ENCODE measurements around the gene POLDIP2. TPM values are rescaled to one million over a fixed set of nuclear protein-coding genes. Genes with fewer than 3 reads are reported as not detected.

The POLDIP2 gene
- total and polyA plus RNA-seq, 9 of the 15 experiments (the other 6 are each of a cell fraction or from before 2014, with no cell fraction given), result 22.0 to 137 (median 104) TPM

GRCh38 chr17:28343491-28343932, 13.8 kb downstream of the POLDIP2 start:
- Histone ChIP-seq H3K9me3 (replicated peaks; ENCODE audit: control insufficient read depth, insufficient read depth, low read depth, low read length) (no peaks in the 10 kb centered on the region), H3K4me3 (no peak overlapping the region), H3K79me2 (ENCODE audit: control insufficient read depth, insufficient read depth, low read length) (no peaks in the 10 kb centered on the region), H3K9me1 (ENCODE audit: control insufficient read depth, insufficient read depth, low read length) (peaks cover 2% of the 10 kb centered on the region), H3K9ac (ENCODE audit: insufficient read depth in 1 of 2, low read depth in 2 of 2, low read length in 2 of 2) (peak overlapping the region in 1 of 2 experiments; percentile 20; a peak in 1 of 4 replicates), H3K36me3 (ENCODE audit: control insufficient read depth, insufficient read depth, low read length) (peaks cover 80% of the 10 kb centered on the region), H3K4me1 (replicated peaks in 1 of 2; ENCODE audit: control insufficient read depth in 2 of 2, insufficient read depth in 2 of 2, low read length in 2 of 2) (peaks cover 0 to 6% of the 10 kb centered on the region in 2 experiments; a peak in 2 of 5 replicates), H3K27me3 (ENCODE audit: control insufficient read depth in 2 of 2, insufficient read depth in 2 of 2, low read length in 2 of 2) (no peaks in the 10 kb centered on the region), H4K20me1 (replicated peaks; ENCODE audit: control insufficient read depth, insufficient read depth, low read length) (no peaks in the 10 kb centered on the region; the same call in none of the 2 replicates), H2AFZ (ENCODE audit: low read depth, low read length) (no peak overlapping the region), H3K4me2 (ENCODE audit: insufficient read depth, low read length) (no peak overlapping the region), H3K27ac (ENCODE audit: extremely low read depth, low read depth, low read length) (no peak overlapping the region)
- ATAC-seq, result no peak; the same call in 2 of the 3 replicates
- WGBS (ENCODE audit: insufficient coverage, low coverage, missing lambda C conversion rate), result 94% methylated on average over 3 of the region's 10 CpGs
- no peak for FAIRE-seq
- intact Hi-C loops (cut with micrococcal nuclease) (no loop called here), in situ Hi-C loops (cut with MboI) (no loop called here)
- no peak for DNase-seq (ENCODE audit: extremely low read depth in 1 of 4, low spot score in 3 of 4)
- POLR2A ChIA-PET, result interaction anchor here (0.9 to 2.8 kb wide), 5 partner anchors 8 to 18 kb away, joined by 3 to 14 read pairs (median 5); partner anchors contain the start of genes IFT20, POLDIP2 and TNFAIP1
- CTCF ChIA-PET (ENCODE audit: low intra/inter-chr PET ratio), result no interaction called here
- BruUV-seq (replicated peaks), result no TSS peak
- TF ChIP-seq THRB (CRISPR knock-in tag; conservative IDR thresholded peaks at IDR 0.05) (no peak), ETV1 (tag; conservative IDR thresholded peaks at IDR 0.05; ENCODE audit: low read depth) (no peak), AFF1 (IDR thresholded peaks at IDR 0.05; ENCODE audit: low read depth in 1 of 2, partially characterized antibody in 2 of 2) (no peak), ZZZ3 (IDR thresholded peaks at IDR 0.05) (no peak), SMAD1 (IDR thresholded peaks at IDR 0.05; ENCODE audit: low read depth, low read length, partially characterized antibody) (no peak)

All from K562 (cell line).